Transverse colon (tissue), 4 donors: ENCODE data around the gene MCM8.

Experiments used
- CTCF ChIP-seq, 5 experiments: fragments of 200-600 bp in 3 of 5; fragments of 450-650 bp in 2 of 5; sonication (generic) in 3 of 5; IDR thresholded peaks; 1 replicate in 2 of 5; 2 replicates in 3 of 5; pipeline ENCODE4 v1.5.1; 2016 to 2017; ENCODE audit warnings: antibody characterized with exemption in 5 of 5, inconsistent platforms in 3 of 5, mild to moderate bottlenecking in 2 of 5, moderate library complexity in 1 of 5
- EP300 ChIP-seq: sonication (generic); formaldehyde crosslinking; IDR thresholded peaks from one replicate; pipeline ENCODE4 v1.6.1; 2017; ENCODE audit warnings: antibody characterized with exemption, low read depth
- POLR2A ChIP-seq: fragments of 450-650 bp; IDR thresholded peaks from one replicate; pipeline ENCODE4 v1.6.1; 2016; ENCODE audit warnings: antibody characterized with exemption, mild to moderate bottlenecking, moderate library complexity
- POLR2AphosphoS5 ChIP-seq, 3 donors: sonication (generic); formaldehyde crosslinking; IDR thresholded peaks; one replicate each; pipeline ENCODE4 v1.6.1; 2016; ENCODE audit warnings: antibody characterized with exemption in 3 of 3

DNA sequence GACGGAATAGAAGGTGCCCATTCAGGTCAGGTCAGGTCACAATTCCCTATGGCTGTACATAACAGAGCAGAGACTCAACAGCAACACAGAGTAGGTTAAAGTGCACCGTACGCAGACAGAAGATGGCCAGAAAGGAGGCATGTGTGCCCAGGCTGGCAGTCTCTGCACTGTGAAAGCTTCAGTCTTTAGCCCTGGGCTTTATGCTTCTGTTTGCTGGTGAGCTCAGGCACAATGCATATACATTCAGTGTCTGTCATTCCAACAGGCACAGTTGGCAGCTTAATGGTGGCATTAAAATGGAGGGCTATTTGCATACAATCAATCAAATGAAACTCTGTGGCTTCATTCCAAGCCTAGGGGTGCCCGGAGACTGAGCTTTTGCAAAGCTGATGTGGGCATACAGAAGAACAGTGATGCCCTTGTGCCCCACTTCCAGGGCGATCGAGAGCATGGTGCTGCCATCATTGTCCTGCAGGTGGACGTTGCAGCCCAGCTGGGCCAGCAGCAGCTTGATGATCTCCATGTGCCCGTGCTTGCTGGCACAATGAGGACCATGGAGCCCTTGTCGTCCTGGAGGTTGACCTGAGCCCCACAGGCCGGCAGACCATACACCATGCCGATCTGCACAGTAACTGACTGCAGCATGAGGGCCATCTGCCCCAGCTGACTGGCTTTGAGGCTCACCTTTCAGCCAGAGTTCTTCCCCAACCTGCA lies 22.5 kb upstream of the MCM8 start:
- TF ChIP-seq CTCF (IDR thresholded peaks at IDR 0.05): no peak
- no peak for TF ChIP-seq POLR2A
- TF ChIP-seq POLR2AphosphoS5 (IDR thresholded peaks at IDR 0.05): no peak
- no peak for TF ChIP-seq EP300
